HG02970 (cell line): ENCODE measurements around the gene PLEKHG4B.

Experiments
- ATAC-seq: cut with Tn5 transposase; IDR thresholded peaks from one replicate; pipeline ENCODE4 v1.9.1; 2021; ENCODE audit warnings: mild to moderate bottlenecking, moderate library complexity, moderate number of reproducible peaks; ENCODE audit not compliant: unreplicated experiment, low FRiP score

PLEKHG4B gene

DNA sequence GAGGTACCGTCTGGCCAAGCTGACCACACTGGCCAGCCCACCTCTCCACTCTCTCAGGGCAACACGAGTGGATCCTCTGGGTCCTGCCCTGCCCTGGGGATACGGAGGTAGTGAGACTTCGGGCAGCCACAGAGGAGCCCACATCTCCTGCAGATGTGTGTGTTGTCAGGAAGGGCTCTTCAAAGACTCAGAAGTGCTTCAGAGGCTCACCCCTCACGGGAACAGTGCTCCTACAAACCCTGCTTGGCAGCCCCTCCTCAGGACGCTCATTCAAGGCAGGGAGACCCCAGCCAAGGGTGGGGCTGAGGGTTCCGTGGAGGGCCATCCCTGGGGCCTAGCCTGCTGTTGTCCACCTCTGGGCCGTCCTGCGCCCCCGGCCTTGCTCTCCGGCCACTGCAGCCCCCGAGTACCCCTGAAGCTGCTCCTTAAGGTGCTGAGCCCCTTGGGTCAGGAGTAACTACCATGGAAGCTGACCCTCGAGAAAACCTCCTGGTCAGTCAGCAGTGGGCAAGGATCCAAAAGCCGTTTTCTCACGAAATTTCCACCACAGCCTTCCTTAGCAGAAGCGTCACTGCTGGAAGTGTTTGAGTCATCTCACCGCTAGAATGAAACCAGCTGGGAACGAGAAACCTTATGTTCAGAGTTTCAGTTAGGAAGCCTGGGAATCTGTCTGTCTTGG lies 76.2 kb downstream of the PLEKHG4B start:
- no peak for ATAC-seq

GRCh38 chr5:169071-169727 lies 77.2 kb downstream of the PLEKHG4B start:
- ATAC-seq, result no peak

DNA sequence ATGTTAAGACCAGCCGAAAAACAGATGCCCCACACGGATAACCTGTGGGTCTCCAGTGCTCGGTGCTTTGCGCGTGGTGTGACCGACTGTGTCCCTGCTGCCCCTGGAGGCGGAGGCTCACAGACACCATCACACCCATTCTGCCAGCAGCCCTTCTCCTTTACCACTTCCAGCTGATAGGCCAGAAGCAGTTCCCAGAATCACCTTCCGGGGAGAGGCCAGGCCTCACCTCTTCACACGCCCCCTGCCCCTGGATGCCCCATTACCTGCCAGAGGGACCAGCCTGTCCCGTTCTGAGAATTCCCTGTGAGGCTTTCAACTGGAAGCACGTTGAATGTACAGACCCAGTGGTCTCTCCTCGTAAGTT lies 77.7 kb downstream of the PLEKHG4B start:
- no peak for ATAC-seq

- ATAC-seq, result no peak
Observed at GRCh38 chr5:170971-171800, 79.2 kb downstream of the PLEKHG4B start.

- no peak for ATAC-seq
Observed at GRCh38 chr5:171801-172331, 79.9 kb downstream of the PLEKHG4B start.

- no peak for ATAC-seq
Observed at GRCh38 chr5:172421-172820, 80.5 kb downstream of the PLEKHG4B start.

GRCh38 chr5:172841-173251 lies 80.9 kb downstream of the PLEKHG4B start:
- no peak for ATAC-seq

DNA sequence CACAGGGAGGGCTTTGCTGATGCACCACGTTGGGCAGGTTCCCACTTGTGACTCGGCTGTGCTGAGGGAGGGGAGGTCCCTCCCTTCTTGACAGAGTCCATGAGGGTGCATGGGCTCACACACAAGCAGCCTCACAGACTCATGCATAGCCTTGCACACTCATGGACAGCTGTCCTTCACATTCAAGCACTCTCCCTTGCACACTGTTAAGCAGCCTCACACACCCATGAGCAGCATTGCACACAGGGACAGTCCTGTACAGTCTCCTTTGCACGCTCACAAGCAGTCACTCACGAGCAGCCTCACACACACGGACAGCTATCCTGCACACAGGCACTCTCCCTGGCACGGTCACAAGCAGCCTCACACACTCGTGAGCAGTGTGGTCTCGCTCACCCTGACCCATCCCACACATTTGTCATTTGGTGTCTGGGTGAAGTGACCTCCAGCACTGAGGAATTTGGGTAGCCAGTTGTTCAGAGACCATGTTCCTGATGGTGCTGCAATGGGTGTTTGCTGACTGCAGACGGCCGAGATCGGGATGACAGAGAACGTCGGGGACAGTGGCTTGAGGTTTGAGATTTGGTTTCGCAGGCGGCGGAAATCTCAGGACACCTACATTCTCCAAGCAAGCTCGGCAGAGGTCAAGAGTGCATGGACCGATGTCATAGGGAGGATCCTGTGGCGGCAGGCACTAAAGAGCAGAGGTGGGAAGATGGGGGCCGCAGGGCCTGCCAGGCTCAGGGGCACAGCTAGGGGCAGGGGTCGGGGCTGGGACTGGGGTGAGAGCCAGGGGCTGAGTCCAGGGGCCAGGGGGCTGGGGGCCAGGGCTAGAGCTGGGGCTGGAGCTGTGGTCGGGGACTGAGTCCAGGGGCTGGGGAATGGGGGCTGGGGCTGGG lies 81.7 kb downstream of the PLEKHG4B start:
- ATAC-seq, result no peak

DNA sequence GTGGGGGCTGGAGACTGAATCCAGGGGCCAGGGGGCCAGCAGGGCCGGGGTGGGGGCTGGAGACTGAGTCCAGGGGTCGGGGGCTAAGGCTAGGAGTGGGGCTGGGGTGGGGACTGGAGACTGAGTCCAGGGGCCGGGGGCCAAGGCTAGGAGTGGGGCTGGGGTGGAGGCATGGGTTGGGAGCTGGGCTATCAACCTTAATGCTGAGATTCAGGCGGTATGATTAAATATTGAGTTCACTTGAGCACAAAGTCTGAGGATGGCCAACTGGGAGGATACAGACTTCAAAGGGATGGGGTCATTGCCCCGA lies 82.3 kb downstream of the PLEKHG4B start:
- ATAC-seq, result no peak

GRCh38 chr5:174876-175465 lies 83.0 kb downstream of the PLEKHG4B start:
- ATAC-seq, result no peak

GRCh38 chr5:176296-176823 lies 84.4 kb downstream of the PLEKHG4B start:
- ATAC-seq, result no peak

GRCh38 chr5:178110-178509 lies 86.1 kb downstream of the PLEKHG4B start:
- ATAC-seq, result no peak

GRCh38 chr5:179401-179800 lies 87.4 kb downstream of the PLEKHG4B start:
- ATAC-seq, result no peak

DNA sequence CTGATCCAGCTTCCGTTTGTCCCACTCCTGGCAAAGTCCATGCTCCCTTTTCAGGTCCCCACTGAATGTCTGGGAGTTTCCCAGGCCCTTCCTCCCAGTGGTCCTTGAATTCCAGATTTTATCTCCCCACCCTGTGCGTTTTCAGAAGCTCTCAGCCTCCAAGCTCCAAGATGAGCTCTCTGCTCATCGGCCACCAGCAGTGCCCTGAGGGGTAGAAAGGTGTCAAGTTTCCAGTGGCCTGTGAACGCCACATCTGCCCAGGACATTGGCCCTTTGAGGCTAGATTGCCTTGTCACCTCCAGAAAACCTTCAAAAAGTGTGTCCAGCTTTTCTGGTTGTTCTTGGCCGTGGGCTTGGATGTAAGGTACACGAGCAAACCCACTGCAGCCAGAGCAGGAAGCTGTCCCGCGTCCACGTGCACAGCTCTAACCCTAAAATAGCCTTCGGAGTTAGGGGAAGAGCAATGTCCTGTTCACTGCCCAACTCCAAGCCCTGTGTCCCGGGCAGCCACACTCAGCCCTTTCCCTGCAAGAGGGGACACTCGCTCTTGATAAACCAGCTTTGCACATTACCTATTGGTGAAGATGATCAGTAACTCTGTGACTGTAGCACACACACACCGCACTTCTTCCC lies 88.4 kb downstream of the PLEKHG4B start:
- no peak for ATAC-seq

DNA sequence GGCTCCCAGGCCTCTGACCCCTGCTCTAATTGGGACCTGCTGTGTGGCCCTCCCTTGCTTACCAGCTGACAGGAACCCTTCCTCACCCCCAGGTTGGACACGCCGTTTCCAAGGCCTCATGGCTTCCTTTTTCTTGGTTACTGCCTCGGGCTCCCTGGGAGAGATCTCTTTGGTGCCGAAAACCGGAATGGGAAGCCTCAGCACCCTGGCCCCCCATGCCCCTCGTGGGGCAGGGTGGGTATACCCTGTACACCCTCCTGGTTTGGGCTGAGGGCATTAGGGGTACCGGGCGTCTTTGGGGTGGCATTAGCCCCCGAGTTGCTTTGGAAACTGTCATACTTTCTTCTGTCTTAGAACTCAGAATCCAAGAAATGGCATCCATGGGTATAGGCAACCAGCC lies 89.2 kb downstream of the PLEKHG4B start:
- ATAC-seq, result no peak

- no peak for ATAC-seq
Observed at GRCh38 chr5:181566-181965, 89.6 kb downstream of the PLEKHG4B start.

DNA sequence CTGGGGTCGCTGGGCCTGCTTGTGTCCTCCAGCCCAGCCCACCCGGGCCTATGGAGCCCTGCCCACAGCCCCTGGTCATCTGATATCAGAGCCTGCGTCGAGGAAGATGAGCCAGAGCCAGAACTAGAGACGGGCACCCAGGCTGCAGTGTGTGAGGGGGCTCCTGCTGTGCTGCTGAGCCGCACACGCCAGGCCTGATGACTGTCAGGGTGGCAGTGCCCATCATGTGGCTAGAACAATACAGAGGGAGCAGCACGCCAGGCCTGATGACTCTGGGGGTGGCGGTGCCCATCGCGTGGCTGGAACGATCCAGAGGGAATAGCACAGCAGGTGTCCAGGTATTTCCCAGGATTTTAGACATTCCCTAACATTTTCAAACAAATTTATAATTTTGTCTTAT lies 90.2 kb downstream of the PLEKHG4B start:
- no peak for ATAC-seq

DNA sequence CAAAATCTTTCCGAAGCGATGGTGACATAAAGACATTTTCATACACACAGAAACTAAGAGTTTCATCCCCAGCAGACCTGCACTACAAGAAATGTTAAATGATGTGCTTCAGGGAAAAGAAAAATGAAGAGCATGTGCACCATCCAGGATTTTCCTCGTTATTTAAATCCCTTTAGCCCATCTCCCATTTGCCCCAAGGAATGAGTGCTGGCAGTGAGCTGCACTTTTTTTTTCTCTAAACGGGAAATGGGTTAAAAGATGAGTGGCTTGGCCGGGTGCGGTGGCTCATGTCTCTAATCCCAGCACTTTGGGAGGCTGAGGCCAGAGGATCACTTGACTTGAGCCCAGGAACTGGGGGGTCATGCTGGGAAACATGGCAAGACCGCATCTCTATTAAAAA lies 92.5 kb downstream of the PLEKHG4B start:
- no peak for ATAC-seq
